Lower leg skin (tissue), 3 donors: ENCODE results near the gene LCA5.

Experiments used
- CTCF ChIP-seq, 3 donors: fragments of 450-650 bp; IDR thresholded peaks; one replicate each; pipeline ENCODE4 v1.5.1; 2016; ENCODE audit warnings: antibody characterized with exemption in 3 of 3, mild to moderate bottlenecking in 3 of 3, moderate library complexity in 2 of 3
- POLR2A ChIP-seq, 2 donors: fragments of 450-650 bp; IDR thresholded peaks; one replicate each; pipeline ENCODE4 v1.6.1; 2016 to 2017; ENCODE audit warnings: antibody characterized with exemption in 2 of 2, mild to moderate bottlenecking in 1 of 2, moderate library complexity in 1 of 2

GRCh38 chr6:79494841-79495240 is 42.4 kb downstream of the LCA5 start:
- no peak for TF ChIP-seq CTCF (IDR thresholded peaks at IDR 0.05)
- TF ChIP-seq POLR2A (IDR thresholded peaks at IDR 0.05): no peak
